ENCODE measurements around the gene ESRRA. TPM values are rescaled to one million over a fixed set of nuclear protein-coding genes. Genes with fewer than 3 reads are reported as not detected.

The ESRRA gene
- total RNA-seq, 1 experiment from 2014 or later: 61.0 TPM

DNA sequence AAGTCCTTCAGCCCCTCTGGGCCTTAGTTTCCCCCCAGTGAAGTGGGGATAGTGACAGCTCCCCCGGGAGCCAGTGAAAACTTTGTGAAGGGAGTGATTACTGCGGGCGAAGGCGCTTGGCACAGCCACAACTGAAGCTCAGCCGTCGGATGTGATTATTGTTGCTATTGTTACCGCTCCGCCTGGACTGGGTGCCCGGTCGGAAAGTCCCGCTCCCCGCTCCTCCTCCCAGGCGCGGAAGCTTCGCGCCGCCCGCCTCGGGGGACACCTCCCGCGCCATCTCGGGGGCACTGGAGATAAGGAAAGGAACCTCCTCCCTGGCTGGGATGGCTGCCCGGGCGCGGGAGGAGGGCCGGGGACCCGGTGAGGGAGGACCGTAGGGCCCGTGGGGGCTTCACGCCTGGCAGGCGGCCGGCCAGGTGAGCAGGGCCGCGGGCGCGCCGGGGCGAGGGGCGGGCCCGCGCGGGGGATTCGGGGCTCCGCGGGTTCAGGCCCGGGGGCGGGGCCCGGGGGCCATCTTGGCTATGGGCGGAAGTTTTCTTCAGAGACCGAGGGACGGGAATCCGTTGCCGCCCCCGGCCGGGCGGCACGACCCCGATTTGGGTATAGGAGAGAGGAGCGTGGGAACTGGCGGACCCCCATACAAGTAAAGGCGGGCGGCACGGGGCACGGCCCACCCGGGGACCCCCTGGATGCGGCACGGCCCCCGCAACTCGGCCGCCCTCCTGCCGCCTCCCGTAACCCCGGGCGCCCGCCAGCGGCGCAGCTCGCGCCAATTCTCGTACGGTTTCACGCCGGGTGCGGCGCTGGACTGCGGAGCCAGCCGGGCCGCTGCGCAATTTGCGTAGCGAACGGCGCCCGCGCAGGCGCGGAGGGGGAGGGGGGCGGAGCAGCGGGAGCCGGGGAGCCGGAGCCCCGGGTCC is 20.1 kb upstream of the ESRRA start, which contains the start of gene GPR137:
TSS of gene GPR137 (plus strand) at position 887 of the 923 bp plus-strand sequence. CDS start 677 bp downstream, outside the sequence.
- Histone ChIP-seq H3K4me1 (replicated peaks; ENCODE audit: insufficient read depth) (peaks cover 22% of the 10 kb centered on the region), H3K4me3 (peak within 1 kb of the TSS; percentile 67), H3K79me2 (ENCODE audit: low read depth) (peaks cover 15% of the 10 kb centered on the region; the same call in 1 of the 2 replicates), H2AFZ (peak within 1 kb of the TSS; percentile 83), H3F3A (ENCODE audit: insufficient read depth, low read depth) (peaks cover 17% of the 10 kb centered on the region; the same call in 1 of the 2 replicates), H4K20me1 (ENCODE audit: insufficient read depth) (no peaks in the 10 kb centered on the region), H3K36me3 (ENCODE audit: low read depth) (no peaks in the 10 kb centered on the region), H3K9me2 (ENCODE audit: insufficient read depth) (no peaks in the 10 kb centered on the region), H3K4me2 (peak within 1 kb of the TSS; percentile 82), H3K27ac (peak within 1 kb of the TSS; percentile 54), H3K27me3 (ENCODE audit: insufficient read depth, low read depth) (no peaks in the 10 kb centered on the region), H3K9me3 (ENCODE audit: insufficient read depth, low read depth) (no peaks in the 10 kb centered on the region)
- peak; percentile 64 to 92 for DNase-seq
- POLR2A ChIA-PET (ENCODE audit: unreplicated experiment): interaction anchor here (0.5 to 0.7 kb wide), 5 partner anchors 14 to 319 kb away, joined by 3 to 5 read pairs (median 4); no protein-coding TSS in a partner anchor
- CTCF ChIA-PET: interaction anchor here (0.6 to 1.5 kb wide), 11 partner anchors 13 to 588 kb away, joined by 3 to 11 read pairs (median 6); partner anchors contain the start of gene PRDX5
- TF ChIP-seq, protein P1, sequence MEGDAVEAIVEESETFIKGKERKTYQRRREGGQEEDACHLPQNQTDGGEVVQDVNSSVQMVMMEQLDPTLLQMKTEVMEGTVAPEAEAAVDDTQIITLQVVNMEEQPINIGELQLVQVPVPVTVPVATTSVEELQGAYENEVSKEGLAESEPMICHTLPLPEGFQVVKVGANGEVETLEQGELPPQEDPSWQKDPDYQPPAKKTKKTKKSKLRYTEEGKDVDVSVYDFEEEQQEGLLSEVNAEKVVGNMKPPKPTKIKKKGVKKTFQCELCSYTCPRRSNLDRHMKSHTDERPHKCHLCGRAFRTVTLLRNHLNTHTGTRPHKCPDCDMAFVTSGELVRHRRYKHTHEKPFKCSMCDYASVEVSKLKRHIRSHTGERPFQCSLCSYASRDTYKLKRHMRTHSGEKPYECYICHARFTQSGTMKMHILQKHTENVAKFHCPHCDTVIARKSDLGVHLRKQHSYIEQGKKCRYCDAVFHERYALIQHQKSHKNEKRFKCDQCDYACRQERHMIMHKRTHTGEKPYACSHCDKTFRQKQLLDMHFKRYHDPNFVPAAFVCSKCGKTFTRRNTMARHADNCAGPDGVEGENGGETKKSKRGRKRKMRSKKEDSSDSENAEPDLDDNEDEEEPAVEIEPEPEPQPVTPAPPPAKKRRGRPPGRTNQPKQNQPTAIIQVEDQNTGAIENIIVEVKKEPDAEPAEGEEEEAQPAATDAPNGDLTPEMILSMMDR (conservative IDR thresholded peaks at IDR 0.05): no peak; the same call in 1 of the 2 replicates
- no peak for TF ChIP-seq EZH2 (IDR thresholded peaks at IDR 0.05; ENCODE audit: low read depth)
- intact Hi-C loops (cut with micrococcal nuclease; ENCODE audit: unreplicated experiment): loop anchor here (1.0 kb wide), 2 partner anchors 15 to 20 kb away; partner anchors contain the start of gene ESRRA
- TSS peak; percentile 88 for BruUV-seq (replicated peaks)

DNA sequence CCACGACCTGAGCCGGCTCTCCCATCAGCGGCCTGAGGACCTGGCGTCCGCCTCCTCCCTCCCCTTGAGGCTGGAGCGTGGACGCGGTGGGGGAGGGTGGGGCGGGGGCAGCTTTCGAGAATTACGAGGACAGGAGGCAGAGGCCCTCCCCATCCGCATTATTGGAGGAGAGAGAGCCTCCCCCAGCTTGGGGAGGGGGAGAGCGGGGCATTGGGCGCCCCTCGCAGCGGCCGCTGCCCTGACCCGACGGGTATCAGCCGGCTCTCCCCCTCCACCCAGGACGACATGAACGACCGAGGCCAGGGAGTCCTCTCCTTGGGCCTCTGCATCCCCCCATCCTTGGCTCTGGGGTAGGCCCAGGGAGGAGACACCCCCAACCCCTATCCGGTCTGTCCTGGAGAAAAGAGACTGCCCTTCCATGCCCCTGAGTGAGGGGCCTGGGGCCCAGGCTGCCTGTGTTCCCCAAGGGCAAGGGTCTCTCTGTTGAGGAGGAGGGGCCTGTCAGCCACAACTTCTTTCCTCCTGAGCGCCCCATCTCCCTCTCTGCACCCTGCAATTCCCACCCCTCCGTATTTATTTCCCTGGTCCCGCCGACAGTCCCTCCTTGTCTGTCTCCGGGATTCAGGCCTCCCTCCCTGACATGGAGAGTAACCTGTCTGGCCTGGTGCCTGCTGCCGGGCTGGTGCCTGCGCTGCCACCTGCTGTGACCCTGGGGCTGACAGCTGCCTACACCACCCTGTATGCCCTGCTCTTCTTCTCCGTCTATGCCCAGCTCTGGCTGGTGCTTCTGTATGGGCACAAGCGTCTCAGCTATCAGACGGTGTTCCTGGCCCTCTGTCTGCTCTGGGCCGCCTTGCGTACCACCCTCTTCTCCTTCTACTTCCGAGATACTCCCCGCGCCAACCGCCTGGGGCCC is 19.2 kb upstream of the ESRRA start:
- Histone ChIP-seq H3K9me3 (ENCODE audit: insufficient read depth, low read depth) (no peaks in the 10 kb centered on the region), H3F3A (ENCODE audit: insufficient read depth, low read depth) (peaks cover 17% of the 10 kb centered on the region; the same call in 1 of the 2 replicates), H3K36me3 (ENCODE audit: low read depth) (no peaks in the 10 kb centered on the region), H3K9me2 (ENCODE audit: insufficient read depth) (no peaks in the 10 kb centered on the region), H3K27ac (no peak overlapping the region), H3K79me2 (ENCODE audit: low read depth) (peaks cover 15% of the 10 kb centered on the region; the same call in 1 of the 2 replicates), H4K20me1 (ENCODE audit: insufficient read depth) (no peaks in the 10 kb centered on the region), H3K4me3 (peak overlapping the region; percentile 67), H3K27me3 (ENCODE audit: insufficient read depth, low read depth) (no peaks in the 10 kb centered on the region), H2AFZ (peak overlapping the region; percentile 83), H3K4me1 (replicated peaks; ENCODE audit: insufficient read depth) (peaks cover 22% of the 10 kb centered on the region), H3K4me2 (peak overlapping the region; percentile 82)
- TF ChIP-seq, protein P1 (conservative IDR thresholded peaks at IDR 0.05): peak; percentile 44; the same call in 1 of the 2 replicates
- no peak for TF ChIP-seq EZH2 (IDR thresholded peaks at IDR 0.05; ENCODE audit: low read depth)
- TSS peak; percentile 9 for BruUV-seq (replicated peaks)
- ChIA-PET POLR2A (ENCODE audit: unreplicated experiment) (interaction anchor here (1.0 kb wide), 1 partner anchor 15 kb away, joined by 3 read pairs; no protein-coding TSS in a partner anchor), CTCF (interaction anchor here (0.6 to 0.7 kb wide), 4 partner anchors 14 to 587 kb away, joined by 3 to 11 read pairs (median 6); partner anchors contain the start of gene CATSPERZ)
- intact Hi-C loops (cut with micrococcal nuclease; ENCODE audit: unreplicated experiment): loop anchor here (1.0 kb wide), 1 partner anchor 16 kb away; no protein-coding TSS in a partner anchor
- peak in 1 of 2 experiments; percentile 59 for DNase-seq
